Measurements from ENCODE around the gene THSD1. TPM values are rescaled to one million over a fixed set of nuclear protein-coding genes. Genes with fewer than 3 reads are reported as not detected.

Gene THSD1
- total RNA-seq, result 41.3 and 41.4 TPM in 2 replicates

DNA sequence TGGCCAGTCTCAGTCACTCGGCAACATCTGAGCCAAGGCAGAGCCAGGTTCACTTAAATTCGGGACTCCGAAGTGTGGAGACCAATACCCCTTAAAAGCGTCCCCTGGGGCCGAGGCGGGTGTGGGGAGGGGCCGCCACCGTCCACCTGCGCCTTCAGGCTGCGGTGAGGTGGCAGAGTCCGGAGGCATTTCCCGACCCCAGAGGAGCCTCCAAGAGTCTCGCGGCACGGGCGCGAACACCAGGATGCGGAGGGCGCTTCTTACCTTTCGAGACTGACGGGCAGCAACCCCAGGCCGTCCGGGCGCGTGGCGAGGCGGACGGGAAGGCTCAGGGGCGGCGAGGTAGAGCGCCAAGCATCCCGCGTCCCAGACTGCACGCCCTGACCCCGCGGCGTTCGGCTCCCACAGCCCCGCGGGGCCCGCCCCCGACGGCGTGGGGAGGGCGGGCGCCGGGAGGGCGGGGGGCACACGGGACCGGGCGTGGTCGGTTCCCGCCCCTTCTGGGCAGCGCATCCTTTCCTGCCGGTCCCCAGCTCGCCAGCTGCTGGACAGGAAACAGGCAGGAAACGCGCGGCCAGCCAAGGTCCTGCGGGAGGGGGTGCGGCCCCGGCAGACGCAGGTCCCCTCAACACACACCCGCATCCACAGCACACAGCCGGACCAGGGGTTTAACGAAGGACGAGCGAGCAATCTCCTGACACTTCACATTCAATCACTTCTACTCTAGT, at the start of gene THSD1:
Gene THSD1 (minus strand): TSS at position 406 of the 728 bp plus-strand sequence. CDS start 3,572 bp downstream, outside the sequence.

GRCh38 chr13:52454820-52455676, 49.1 kb upstream of the THSD1 start, which contains the start of gene CKAP2:
TSS of gene CKAP2 (plus strand) at chr13:52455478. CDS start at chr13:52455557, 79 bp downstream.

DNA sequence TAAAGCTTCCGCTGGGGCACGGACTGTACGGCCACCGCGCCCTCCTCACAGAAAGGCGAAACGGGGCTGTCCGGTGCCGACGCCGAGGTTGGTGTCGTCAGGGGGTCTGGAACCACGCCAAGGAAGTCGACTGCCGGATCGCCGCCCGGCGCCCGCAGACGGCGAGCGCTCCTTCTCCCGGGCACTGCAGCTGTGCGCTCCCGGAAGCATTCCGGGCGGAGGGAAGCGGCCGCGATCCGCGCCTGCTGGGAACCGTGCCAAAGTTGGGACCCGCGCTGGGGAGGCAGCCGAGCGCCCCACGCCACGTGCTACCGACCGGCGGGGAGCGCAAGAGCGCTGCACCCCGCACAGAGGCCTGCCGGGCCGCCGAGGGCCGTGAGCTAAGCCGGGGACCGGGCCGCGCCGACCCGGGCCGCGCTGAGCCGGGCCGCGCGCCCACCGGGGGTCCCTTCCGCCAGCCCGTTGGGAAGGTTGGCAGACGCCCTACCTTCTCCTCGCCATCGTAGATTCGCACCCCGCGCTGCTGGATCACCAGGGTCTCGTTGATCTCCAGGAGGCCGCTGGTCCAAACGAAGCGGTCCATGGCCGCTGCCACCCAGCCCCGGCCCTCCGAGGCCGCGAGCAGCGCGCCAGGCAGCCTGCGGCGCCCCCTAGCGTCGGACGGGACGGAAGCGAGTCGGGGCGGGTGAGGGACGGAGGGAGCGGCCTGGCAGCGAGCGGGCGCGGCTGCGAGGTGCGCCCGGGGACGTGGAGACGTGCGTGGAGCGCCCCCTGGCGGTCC, 44.2 kb upstream of the THSD1 start, which contains the start of gene VPS36:
Gene VPS36 (minus strand): TSS at position 623 of the 781 bp plus-strand sequence. CDS start 40 bp downstream, at position 583.

Small RNA genes lying within 50 kb of the gene (small RNA-seq; reads per million reads assigned to genes)
- not detected for gene RNY4P24

Other genes with a start within 250 kb of the THSD1 start
- gene NEK3, start 246.6 kb downstream of the THSD1 start, total RNA-seq, result 13.8 and 13.9 TPM in 2 replicates
- gene VPS36, start 44.5 kb upstream of the THSD1 start, total RNA-seq, result 44.5 and 46.9 TPM in 2 replicates
- 67.6 and 103 TPM in 2 replicates for gene CKAP2, start 49.3 kb upstream of the THSD1 start, total RNA-seq
- 3.7 and 5.3 TPM in 2 replicates for gene HNRNPA1L2, start 236.3 kb upstream of the THSD1 start, total RNA-seq
- 80.5 and 81.8 TPM in 2 replicates for gene SUGT1, start 246.7 kb upstream of the THSD1 start, total RNA-seq

All from thoracic aorta endothelial cell (primary cell).